Activated naive CD4-positive, alpha-beta T cell treated with anti-CD3 and anti-CD28 coated beads, Interleukin-2, amount 10 ng/mL, durations not matched to agents 7 days and 5 days (primary cell): Measurements from ENCODE around the gene GMDS.

Source experiments
- CTCF ChIA-PET: fragments of 350-600 bp; sonication (Branson Sonifier 250); formaldehyde crosslinking; loops from one replicate; lab custom pipeline; 2021; ENCODE audit warnings: antibody characterized with exemption; lab: Charles Lee
- DNase-seq: peaks from one replicate; pipeline ENCODE4 v3.0.0-alpha.2; 2020
- H3K27ac Mint-ChIP-seq: one replicate; pipeline ENCODE4 v1.8.0; 2021; ENCODE audit warnings: mild to moderate bottlenecking, moderate library complexity, mixed read lengths
- H3K27me3 Mint-ChIP-seq: one replicate; pipeline ENCODE4 v1.8.0; 2021; ENCODE audit warnings: mild to moderate bottlenecking, mixed read lengths
- H3K36me3 Mint-ChIP-seq: one replicate; pipeline ENCODE4 v1.8.0; 2021; ENCODE audit warnings: mixed read lengths
- H3K4me1 Mint-ChIP-seq: one replicate; pipeline ENCODE4 v1.8.0; 2021; ENCODE audit warnings: mixed read lengths
- H3K4me3 Mint-ChIP-seq: one replicate; pipeline ENCODE4 v1.8.0; 2021; ENCODE audit warnings: mild to moderate bottlenecking, moderate library complexity, mixed read lengths
- H3K9me3 Mint-ChIP-seq: one replicate; pipeline ENCODE4 v1.8.0; 2021; ENCODE audit warnings: mixed read lengths

The GMDS gene

GRCh38 chr6:1575210-1576041 is 670.0 kb downstream of the GMDS start:
- H3K4me1 Mint-ChIP-seq, result no peaks in the 10 kb centered on the region
- CTCF ChIA-PET, result interaction anchor here (1.4 kb wide), 1 partner anchor 52 kb away, joined by 3 read pairs; no protein-coding TSS in a partner anchor

GRCh38 chr6:1574890-1575209 is 670.6 kb downstream of the GMDS start:
- H3K27me3 Mint-ChIP-seq, result peaks cover 24% of the 10 kb centered on the region
- CTCF ChIA-PET, result interaction anchor here (1.0 to 1.4 kb wide), 2 partner anchors 51 to 780 kb away, joined by 3 read pairs; no protein-coding TSS in a partner anchor

More at GRCh38 chr6:1575210-1576041, 670.0 kb downstream of the GMDS start:
- Mint-ChIP-seq H3K36me3 (peaks cover 2% of the 10 kb centered on the region), H3K27ac (no peak overlapping the region), H3K4me3 (no peak overlapping the region), H3K27me3 (peaks cover 24% of the 10 kb centered on the region), H3K9me3 (peaks cover 11% of the 10 kb centered on the region)
- no peak for DNase-seq

GRCh38 chr6:1574083-1574761 is 671.2 kb downstream of the GMDS start:
- Mint-ChIP-seq H3K4me3 (no peak overlapping the region), H3K27me3 (peaks cover 24% of the 10 kb centered on the region), H3K36me3 (peaks cover 2% of the 10 kb centered on the region), H3K27ac (no peak overlapping the region), H3K4me1 (no peaks in the 10 kb centered on the region), H3K9me3 (peaks cover 12% of the 10 kb centered on the region)
- no peak for DNase-seq
- CTCF ChIA-PET, result interaction anchor here (0.6 to 1.4 kb wide), 3 partner anchors 51 to 780 kb away, joined by 3 read pairs; no protein-coding TSS in a partner anchor

More at GRCh38 chr6:1574890-1575209, 670.6 kb downstream of the GMDS start:
- DNase-seq, result no peak
- H3K4me1 Mint-ChIP-seq, result no peaks in the 10 kb centered on the region
- no peak overlapping the region for H3K27ac Mint-ChIP-seq
- peaks cover 12% of the 10 kb centered on the region for H3K9me3 Mint-ChIP-seq
- peaks cover 2% of the 10 kb centered on the region for H3K36me3 Mint-ChIP-seq
- H3K4me3 Mint-ChIP-seq, result no peak overlapping the region
